Liver (tissue), 9 donors: Measurements from ENCODE around the gene PAXX. TPM values are rescaled to one million over a fixed set of nuclear protein-coding genes. Genes with fewer than 3 reads are reported as not detected.

Experiments used
- DNase-seq: peaks from one replicate; pipeline ENCODE4 v3.0.0-alpha.2; 2017; ENCODE audit warnings: low spot score
- H3K27ac ChIP-seq, 2 donors: one replicate each; pipeline ENCODE4 v1.7.0; 2013; ENCODE audit warnings: inconsistent platforms in 2 of 2, low read length in 2 of 2, control low read depth in 1 of 2, low read depth in 1 of 2, mild to moderate bottlenecking in 1 of 2
- H3K27me3 ChIP-seq, 4 donors: one replicate each; pipeline versions ENCODE4 v1.6.1 to v1.7.0; 2013; ENCODE audit warnings: low read length in 3 of 4, inconsistent platforms in 1 of 4, mild to moderate bottlenecking in 1 of 4, moderate library complexity in 1 of 4; ENCODE audit not compliant: control insufficient read depth in 4 of 4, insufficient read depth in 4 of 4
- H3K36me3 ChIP-seq, 4 donors: one replicate each; pipeline versions ENCODE4 v1.6.1 to v1.7.0; 2013; ENCODE audit warnings: low read length in 3 of 4, mild to moderate bottlenecking in 3 of 4, low read depth in 1 of 4, moderate library complexity in 1 of 4; ENCODE audit not compliant: control insufficient read depth in 4 of 4, insufficient read depth in 3 of 4
- H3K4me1 ChIP-seq, 4 donors: one replicate each; pipeline versions ENCODE4 v1.6.1 to v1.7.0; 2013; ENCODE audit warnings: low read length in 3 of 4, mild to moderate bottlenecking in 3 of 4, moderate library complexity in 1 of 4; ENCODE audit not compliant: control insufficient read depth in 4 of 4, insufficient read depth in 4 of 4
- H3K4me3 ChIP-seq, 3 donors: one replicate each; pipeline versions ENCODE4 v1.6.1 to v1.7.0; 2013; ENCODE audit warnings: low read length in 3 of 3, control low read depth in 1 of 3, low read depth in 1 of 3, mild to moderate bottlenecking in 1 of 3
- H3K9ac ChIP-seq, 2 donors: one replicate each; pipeline ENCODE4 v1.7.0; 2013; ENCODE audit warnings: low read length in 2 of 2, mild to moderate bottlenecking in 2 of 2, moderate library complexity in 2 of 2, control low read depth in 1 of 2, low read depth in 1 of 2
- H3K9me3 ChIP-seq, 4 donors: one replicate each; pipeline versions ENCODE4 v1.6.1 to v1.7.0; 2013; ENCODE audit warnings: low read length in 3 of 4; ENCODE audit not compliant: control insufficient read depth in 4 of 4
- ATF3 ChIP-seq: IDR thresholded peaks from 2 replicates; pipeline ENCODE4 v1.6.1; 2016; ENCODE audit warnings: antibody characterized with exemption
- CTCF ChIP-seq: fragments of 150-350 bp; IDR thresholded peaks from 2 replicates; pipeline ENCODE4 v1.5.1; 2017; ENCODE audit warnings: improper control_type of control experiment, low read depth, low read length; ENCODE audit not compliant: missing input control
- EGR1 ChIP-seq, 2 donors: IDR thresholded peaks; 2 replicates each; pipeline ENCODE4 v1.6.1; 2016 to 2018; ENCODE audit warnings: antibody characterized with exemption in 2 of 2, low read depth in 2 of 2
- FOXA1 ChIP-seq: IDR thresholded peaks from 2 replicates; pipeline ENCODE4 v1.6.1; 2016; ENCODE audit warnings: antibody characterized with exemption
- GABPA ChIP-seq, 2 donors: IDR thresholded peaks in 1 of 2; conservative IDR thresholded peaks in 1 of 2; 2 replicates each; pipeline ENCODE4 v1.6.1; 2016; ENCODE audit warnings: antibody characterized with exemption in 2 of 2, mild to moderate bottlenecking in 1 of 2, moderate library complexity in 1 of 2
- HNF4A ChIP-seq, 2 donors: conservative IDR thresholded peaks; 2 replicates each; pipeline ENCODE4 v1.6.1; 2016; ENCODE audit warnings: antibody characterized with exemption in 2 of 2, mild to moderate bottlenecking in 2 of 2
- HNF4G ChIP-seq: IDR thresholded peaks from 2 replicates; pipeline ENCODE4 v1.6.1; 2016; ENCODE audit warnings: antibody characterized with exemption
- JUND ChIP-seq, 2 donors: IDR thresholded peaks; 2 replicates each; pipeline ENCODE4 v1.6.1; 2016; ENCODE audit warnings: antibody characterized with exemption in 2 of 2
- MAX ChIP-seq: IDR thresholded peaks from 2 replicates; pipeline ENCODE4 v1.6.1; 2016; ENCODE audit warnings: antibody characterized with exemption
- RAD21 ChIP-seq, 2 donors: IDR thresholded peaks; 2 replicates each; pipeline ENCODE4 v1.6.1; 2016; ENCODE audit warnings: antibody characterized with exemption in 2 of 2, mild to moderate bottlenecking in 2 of 2
- RXRA ChIP-seq, 2 donors: IDR thresholded peaks; 2 replicates each; pipeline ENCODE4 v1.6.1; 2017 to 2018; ENCODE audit warnings: antibody characterized with exemption in 2 of 2, mild to moderate bottlenecking in 1 of 2
- SP1 ChIP-seq: IDR thresholded peaks from 2 replicates; pipeline ENCODE4 v1.6.1; 2018; ENCODE audit warnings: antibody characterized with exemption, mild to moderate bottlenecking
- TAF1 ChIP-seq: conservative IDR thresholded peaks from 2 replicates; pipeline ENCODE4 v1.6.1; 2016; ENCODE audit warnings: antibody characterized with exemption, mild to moderate bottlenecking
- YY1 ChIP-seq: IDR thresholded peaks from 2 replicates; pipeline ENCODE4 v1.6.1; 2016; ENCODE audit warnings: antibody characterized with exemption, mild to moderate bottlenecking
- WGBS: extraction: QIAGEN DNeasy Blood & Tissue Kit; methylation state at CpG from one replicate; pipeline ENCODE4 v1.1.7; 2013; 5-methylcytosine and 5-hydroxymethylcytosine counted together
- polyA plus RNA-seq, 2 donors: library from polyadenylated mRNA; stranded (reverse) in 1 of 2; unstranded in 1 of 2; fragments of 200-250 nt in 1 of 2; fragments of >200 nt in 1 of 2; fragmentation: Nextera tagmentation in 1 of 2; extraction: Ambion mirVana in 1 of 2; gene quantifications; one replicate each; pipeline versions ENCODE4 v1.2.1 to v1.2.3, GENCODE V29; 2013 to 2015
- total RNA-seq, 2 donors: library from RNA; depleted of rRNA; stranded (reverse); fragments of >200 nt; gene quantifications; one replicate each; pipeline ENCODE4 v1.2.3, GENCODE V29; 2014
- donor health status: healthy.
- donor health status: healthy.
- donor health status: healthy.
- donor health status: healthy.
- donor health status: healthy.

Gene PAXX
- total and polyA plus RNA-seq, 4 donors: 7.3 to 34.1 (median 19.2) TPM

- Histone ChIP-seq H3K9me3 (no peaks in the 10 kb centered on the region), H3K27ac (peak overlapping the region; percentile 22 to 44), H3K27me3 (no peaks in the 10 kb centered on the region), H3K4me1 (peaks cover 33 to 59% (median 46%) of the 10 kb centered on the region in 4 donors), H3K9ac (no peak overlapping the region), H3K4me3 (no peak overlapping the region), H3K36me3 (no peaks in the 10 kb centered on the region)
- WGBS: 89% methylated on average over 15 of the region's 15 CpGs
- TF ChIP-seq RAD21 (IDR thresholded peaks at IDR 0.05): no peak
- no peak for TF ChIP-seq HNF4G
- no peak for TF ChIP-seq HNF4A (conservative IDR thresholded peaks at IDR 0.05)
- no peak for TF ChIP-seq FOXA1
- no peak for TF ChIP-seq CTCF
- TF ChIP-seq ATF3: no peak
- no peak for TF ChIP-seq YY1
- TF ChIP-seq MAX: no peak
- TF ChIP-seq EGR1 (IDR thresholded peaks at IDR 0.05; ENCODE audit: low read depth in 2 of 2): no peak
- no peak for TF ChIP-seq SP1
- TF ChIP-seq TAF1: no peak
- no peak for TF ChIP-seq RXRA (IDR thresholded peaks at IDR 0.05)
- TF ChIP-seq JUND (IDR thresholded peaks at IDR 0.05): no peak
- no peak for DNase-seq
These were observed 31.4 kb downstream of the PAXX start for GRCh38 chr9:137023583-137023991.

- H3K4me1 ChIP-seq: peaks cover 39 to 71% (median 54%) of the 10 kb centered on the region in 4 donors
- H3K36me3 ChIP-seq: no peaks in the 10 kb centered on the region
- no peak overlapping the region for H3K4me3 ChIP-seq
- H3K9ac ChIP-seq: no peak overlapping the region
- WGBS: 43% methylated on average over 21 of the region's 21 CpGs
- TF ChIP-seq HNF4A (conservative IDR thresholded peaks at IDR 0.05) (peak in 1 of 2 donors; percentile 46), MAX (no peak), YY1 (no peak), GABPA (IDR thresholded peaks at IDR 0.05 in 1 of 2, conservative IDR thresholded peaks at IDR 0.05 in 1 of 2) (no peak), RXRA (IDR thresholded peaks at IDR 0.05) (peak in 1 of 2 donors; percentile 49), CTCF (peak; percentile 9), RAD21 (IDR thresholded peaks at IDR 0.05) (no peak), SP1 (peak; percentile 36), FOXA1 (no peak), TAF1 (no peak)
- H3K27ac ChIP-seq: peak overlapping the region in 1 of 2 donors; percentile 14
- DNase-seq: no peak
- no peaks in the 10 kb centered on the region for H3K27me3 ChIP-seq
- no peaks in the 10 kb centered on the region for H3K9me3 ChIP-seq
These were observed 33.3 kb downstream of the PAXX start for GRCh38 chr9:137025517-137025966.
